ENCODE measurements around the gene SLC35E1. TPM values are rescaled to one million over a fixed set of nuclear protein-coding genes. Genes with fewer than 3 reads are reported as not detected.
A peak's percentile ranks its signal among the peaks of the same experiment; 100 is the strongest.

The SLC35E1 gene
- total RNA-seq, 2 experiments from 2014 or later: 57.3 to 57.7 TPM

- H3K4me1 Mint-ChIP-seq: peaks cover 53% of the 10 kb centered on the region
- no peaks in the 10 kb centered on the region for H3K9me3 Mint-ChIP-seq
- DNase-seq: no peak
- POLR2A ChIA-PET: interaction anchor here (0.9 to 3.1 kb wide), 2 partner anchors 9 to 11 kb away, joined by 3 to 17 read pairs; no protein-coding TSS in a partner anchor
- H3K27ac Mint-ChIP-seq: no peak overlapping the region
- CTCF ChIA-PET: no interaction called here
- no peaks in the 10 kb centered on the region for H3K27me3 Mint-ChIP-seq
- no peak overlapping the region for H3K4me3 Mint-ChIP-seq
- peaks cover 38% of the 10 kb centered on the region for H3K36me3 Mint-ChIP-seq (ENCODE audit: low read depth)
These were observed 3.1 kb upstream of the SLC35E1 start for GRCh38 chr19:16575282-16575681.

GRCh38 chr19:16573925-16574324 is 1.7 kb upstream of the SLC35E1 start:
- ChIA-PET CTCF (interaction anchor here (1.0 to 2.3 kb wide), 3 partner anchors 11 to 33 kb away, joined by 3 to 13 read pairs (median 7); no protein-coding TSS in a partner anchor), POLR2A (interaction anchor here (1.2 to 2.6 kb wide), 8 partner anchors 10 to 86 kb away, joined by 4 to 32 read pairs (median 8); partner anchors contain the start of genes CHERP, MED26, SMIM7 and TMEM38A)
- no peaks in the 10 kb centered on the region for H3K9me3 Mint-ChIP-seq
- H3K27ac Mint-ChIP-seq: peak overlapping the region; percentile 36
- H3K36me3 Mint-ChIP-seq (ENCODE audit: low read depth): peaks cover 52% of the 10 kb centered on the region
- H3K4me1 Mint-ChIP-seq: peaks cover 62% of the 10 kb centered on the region
- H3K4me3 Mint-ChIP-seq: peak overlapping the region; percentile 93
- DNase-seq: no peak
- H3K27me3 Mint-ChIP-seq: no peaks in the 10 kb centered on the region

- peaks cover 63% of the 10 kb centered on the region for H3K4me1 Mint-ChIP-seq
- H3K27ac Mint-ChIP-seq: peak overlapping the region; percentile 90
- CTCF ChIA-PET: interaction anchor here (1.0 to 2.3 kb wide), 3 partner anchors 11 to 32 kb away, joined by 3 to 13 read pairs (median 7); no protein-coding TSS in a partner anchor
- POLR2A ChIA-PET: interaction anchor here (1.2 to 2.6 kb wide), 9 partner anchors 11 to 87 kb away, joined by 4 to 32 read pairs (median 10); partner anchors contain the start of genes CHERP, MED26, SMIM7 and TMEM38A
- no peak for DNase-seq
- H3K9me3 Mint-ChIP-seq: no peaks in the 10 kb centered on the region
- peak overlapping the region; percentile 93 for H3K4me3 Mint-ChIP-seq
- H3K36me3 Mint-ChIP-seq (ENCODE audit: low read depth): peaks cover 53% of the 10 kb centered on the region
- no peaks in the 10 kb centered on the region for H3K27me3 Mint-ChIP-seq
These were observed 1.1 kb upstream of the SLC35E1 start for GRCh38 chr19:16573296-16573695.

GRCh38 chr19:16571822-16572331 is 338 bp downstream of the SLC35E1 start:
- Mint-ChIP-seq H3K9me3 (no peaks in the 10 kb centered on the region), H3K27ac (peak overlapping the region; percentile 83), H3K4me3 (peak overlapping the region; percentile 87), H3K4me1 (peaks cover 73% of the 10 kb centered on the region), H3K36me3 (ENCODE audit: low read depth) (peaks cover 61% of the 10 kb centered on the region), H3K27me3 (no peaks in the 10 kb centered on the region)
- POLR2A ChIA-PET: interaction anchor here (0.6 to 2.6 kb wide), 8 partner anchors 12 to 88 kb away, joined by 3 to 32 read pairs (median 6); partner anchors contain the start of genes MED26, SMIM7 and TMEM38A
- DNase-seq: peak; percentile 61
- CTCF ChIA-PET: no interaction called here

- no peak for DNase-seq
- Mint-ChIP-seq H3K36me3 (ENCODE audit: low read depth) (peaks cover 65% of the 10 kb centered on the region), H3K27ac (peak overlapping the region; percentile 83), H3K4me3 (peak overlapping the region; percentile 87), H3K9me3 (no peaks in the 10 kb centered on the region), H3K27me3 (no peaks in the 10 kb centered on the region), H3K4me1 (peaks cover 76% of the 10 kb centered on the region)
- CTCF ChIA-PET: no interaction called here
- POLR2A ChIA-PET: interaction anchor here (0.9 to 3.4 kb wide), 3 partner anchors 13 to 56 kb away, joined by 5 to 14 read pairs (median 6); partner anchors contain the start of gene MED26
These were observed 932 bp downstream of the SLC35E1 start for GRCh38 chr19:16571283-16571682.

GRCh38 chr19:16569609-16570320 is 2.5 kb downstream of the SLC35E1 start:
- no peak for DNase-seq
- CTCF ChIA-PET: no interaction called here
- POLR2A ChIA-PET: interaction anchor here (1.0 to 3.4 kb wide), 3 partner anchors 15 to 58 kb away, joined by 3 to 14 read pairs (median 6); partner anchors contain the start of gene MED26
- Mint-ChIP-seq H3K36me3 (ENCODE audit: low read depth) (peaks cover 67% of the 10 kb centered on the region), H3K9me3 (no peaks in the 10 kb centered on the region), H3K27me3 (no peaks in the 10 kb centered on the region), H3K27ac (peak overlapping the region; percentile 31), H3K4me3 (peak overlapping the region; percentile 87), H3K4me1 (peaks cover 76% of the 10 kb centered on the region)

GRCh38 chr19:16566702-16567101 is 5.5 kb downstream of the SLC35E1 start:
- no peaks in the 10 kb centered on the region for H3K9me3 Mint-ChIP-seq
- no peak for DNase-seq
- CTCF ChIA-PET: interaction anchor here (0.6 to 0.9 kb wide), 3 partner anchors 18 to 319 kb away, joined by 3 to 4 read pairs (median 3); no protein-coding TSS in a partner anchor
- peaks cover 66% of the 10 kb centered on the region for H3K4me1 Mint-ChIP-seq
- POLR2A ChIA-PET: interaction anchor here (0.6 to 2.4 kb wide), 13 partner anchors 10 to 93 kb away, joined by 3 to 19 read pairs (median 6); partner anchors contain the start of genes CHERP, MED26 and SMIM7
- no peaks in the 10 kb centered on the region for H3K27me3 Mint-ChIP-seq
- peaks cover 77% of the 10 kb centered on the region for H3K36me3 Mint-ChIP-seq (ENCODE audit: low read depth)
- H3K4me3 Mint-ChIP-seq: no peak overlapping the region
- H3K27ac Mint-ChIP-seq: peak overlapping the region; percentile 100

- Mint-ChIP-seq H3K4me3 (peak overlapping the region; percentile 62), H3K36me3 (ENCODE audit: low read depth) (peaks cover 79% of the 10 kb centered on the region), H3K27ac (peak overlapping the region; percentile 100), H3K27me3 (no peaks in the 10 kb centered on the region), H3K4me1 (peaks cover 61% of the 10 kb centered on the region), H3K9me3 (no peaks in the 10 kb centered on the region)
- ChIA-PET POLR2A (interaction anchor here (0.6 to 2.4 kb wide), 13 partner anchors 10 to 93 kb away, joined by 3 to 19 read pairs (median 5); partner anchors contain the start of genes CHERP, MED26 and SMIM7), CTCF (interaction anchor here (0.6 to 0.9 kb wide), 3 partner anchors 18 to 318 kb away, joined by 3 to 4 read pairs (median 3); no protein-coding TSS in a partner anchor)
- DNase-seq: peak; percentile 91
These were observed 6.1 kb downstream of the SLC35E1 start for GRCh38 chr19:16566161-16566560.

- ChIA-PET CTCF (interaction anchor here (0.7 kb wide), 1 partner anchor 30 kb away, joined by 3 read pairs; no protein-coding TSS in a partner anchor), POLR2A (interaction anchor here (3.2 kb wide), 1 partner anchor 22 kb away, joined by 13 read pairs; no protein-coding TSS in a partner anchor)
- Mint-ChIP-seq H3K9me3 (no peaks in the 10 kb centered on the region), H3K36me3 (ENCODE audit: low read depth) (peaks cover 78% of the 10 kb centered on the region), H3K4me1 (peaks cover 52% of the 10 kb centered on the region), H3K27ac (peak overlapping the region; percentile 76), H3K4me3 (no peak overlapping the region), H3K27me3 (no peaks in the 10 kb centered on the region)
- DNase-seq: no peak
These were observed 7.4 kb downstream of the SLC35E1 start for GRCh38 chr19:16564842-16565241.

GRCh38 chr19:16562608-16563025 is 9.6 kb downstream of the SLC35E1 start:
- no peak for DNase-seq
- ChIA-PET CTCF (interaction anchor here (1.4 kb wide), 1 partner anchor 35 kb away, joined by 3 read pairs; no protein-coding TSS in a partner anchor), POLR2A (interaction anchor here (1.0 to 3.2 kb wide), 4 partner anchors 14 to 65 kb away, joined by 3 to 13 read pairs (median 4); partner anchors contain the start of gene MED26)
- no peak overlapping the region for H3K27ac Mint-ChIP-seq
- H3K9me3 Mint-ChIP-seq: no peaks in the 10 kb centered on the region
- no peak overlapping the region for H3K4me3 Mint-ChIP-seq
- peaks cover 34% of the 10 kb centered on the region for H3K4me1 Mint-ChIP-seq
- no peaks in the 10 kb centered on the region for H3K27me3 Mint-ChIP-seq
- H3K36me3 Mint-ChIP-seq (ENCODE audit: low read depth): peaks cover 66% of the 10 kb centered on the region

GRCh38 chr19:16561382-16561781 is 10.8 kb downstream of the SLC35E1 start:
- no peak for DNase-seq

GRCh38 chr19:16559780-16560276 is 12.4 kb downstream of the SLC35E1 start:
- H3K27ac Mint-ChIP-seq: no peak overlapping the region
- POLR2A ChIA-PET: interaction anchor here (2.0 kb wide), 1 partner anchor 17 kb away, joined by 6 read pairs; no protein-coding TSS in a partner anchor
- no peak for DNase-seq
- CTCF ChIA-PET: no interaction called here
- peaks cover 20% of the 10 kb centered on the region for H3K4me1 Mint-ChIP-seq
- H3K27me3 Mint-ChIP-seq: no peaks in the 10 kb centered on the region
- H3K4me3 Mint-ChIP-seq: no peak overlapping the region
- H3K9me3 Mint-ChIP-seq: no peaks in the 10 kb centered on the region
- peaks cover 62% of the 10 kb centered on the region for H3K36me3 Mint-ChIP-seq (ENCODE audit: low read depth)

More at GRCh38 chr19:16561382-16561781, 10.8 kb downstream of the SLC35E1 start:
- Mint-ChIP-seq H3K4me3 (no peak overlapping the region), H3K27ac (no peak overlapping the region), H3K27me3 (no peaks in the 10 kb centered on the region), H3K36me3 (ENCODE audit: low read depth) (peaks cover 61% of the 10 kb centered on the region), H3K4me1 (peaks cover 24% of the 10 kb centered on the region), H3K9me3 (no peaks in the 10 kb centered on the region)
- CTCF ChIA-PET: interaction anchor here (1.4 kb wide), 1 partner anchor 34 kb away, joined by 3 read pairs; no protein-coding TSS in a partner anchor
- POLR2A ChIA-PET: interaction anchor here (1.1 to 2.0 kb wide), 3 partner anchors 19 to 66 kb away, joined by 3 to 6 read pairs (median 4); partner anchors contain the start of gene MED26
